ENCODE results near the gene GNB2.
"Not testable (repeated sequence)": the region's sequence is repeated elsewhere in the genome, so short reads cannot be mapped to it uniquely, and the experiment has no call there.

Gene GNB2

GRCh38 chr7:100721505-100721812 is 47.9 kb downstream of the GNB2 start:
- no peak overlapping the region for H3K4me3 ChIP-seq (ENCODE audit: low read depth, low read length)
- H3K4me1 ChIP-seq (ENCODE audit: control insufficient read depth, insufficient read depth, low read length) = no peaks in the 10 kb centered on the region
- no peaks in the 10 kb centered on the region for H3K36me3 ChIP-seq (ENCODE audit: control insufficient read depth, insufficient read depth, low read length)
- peaks cover 35% of the 10 kb centered on the region for H3K27me3 ChIP-seq (ENCODE audit: control insufficient read depth, insufficient read depth, low read length)
- no peak overlapping the region for H3K9ac ChIP-seq (ENCODE audit: low read depth, low read length)
- no peaks in the 10 kb centered on the region for H3K9me3 ChIP-seq (ENCODE audit: control insufficient read depth, insufficient read depth, low read length)
- H3K27ac ChIP-seq (ENCODE audit: low read depth, low read length) = no peak overlapping the region

GRCh38 chr7:100722480-100723212 is 49.1 kb downstream of the GNB2 start:
- Histone ChIP-seq H3K9me3 (ENCODE audit: control insufficient read depth, insufficient read depth, low read length) (no peaks in the 10 kb centered on the region), H3K27me3 (ENCODE audit: control insufficient read depth, insufficient read depth, low read length) (peaks cover 35% of the 10 kb centered on the region), H3K9ac (ENCODE audit: low read depth, low read length) (no peak overlapping the region), H3K4me1 (ENCODE audit: control insufficient read depth, insufficient read depth, low read length) (no peaks in the 10 kb centered on the region), H3K27ac (ENCODE audit: low read depth, low read length) (no peak overlapping the region), H3K4me3 (ENCODE audit: low read depth, low read length) (no peak overlapping the region), H3K36me3 (ENCODE audit: control insufficient read depth, insufficient read depth, low read length) (no peaks in the 10 kb centered on the region)

GRCh38 chr7:100723732-100724275 is 50.3 kb downstream of the GNB2 start:
- Histone ChIP-seq H3K4me1 (ENCODE audit: control insufficient read depth, insufficient read depth, low read length) (no peaks in the 10 kb centered on the region), H3K4me3 (ENCODE audit: low read depth, low read length) (no peak overlapping the region), H3K27ac (ENCODE audit: low read depth, low read length) (no peak overlapping the region), H3K36me3 (ENCODE audit: control insufficient read depth, insufficient read depth, low read length) (no peaks in the 10 kb centered on the region), H3K9ac (ENCODE audit: low read depth, low read length) (no peak overlapping the region), H3K27me3 (ENCODE audit: control insufficient read depth, insufficient read depth, low read length) (peaks cover 35% of the 10 kb centered on the region), H3K9me3 (ENCODE audit: control insufficient read depth, insufficient read depth, low read length) (no peaks in the 10 kb centered on the region)

- not testable (repeated sequence) for H3K9ac ChIP-seq (ENCODE audit: low read depth, low read length); H3K9me3 ChIP-seq (ENCODE audit: control insufficient read depth, insufficient read depth, low read length); H3K4me3 ChIP-seq (ENCODE audit: low read depth, low read length); H3K4me1 ChIP-seq (ENCODE audit: control insufficient read depth, insufficient read depth, low read length); H3K36me3 ChIP-seq (ENCODE audit: control insufficient read depth, insufficient read depth, low read length); H3K27ac ChIP-seq (ENCODE audit: low read depth, low read length)
- H3K27me3 ChIP-seq (ENCODE audit: control insufficient read depth, insufficient read depth, low read length) = peaks cover 35% of the 10 kb centered on the region
These were observed 50.8 kb downstream of the GNB2 start for GRCh38 chr7:100724364-100724763.

- no peak overlapping the region for H3K4me3 ChIP-seq (ENCODE audit: low read depth, low read length)
- no peaks in the 10 kb centered on the region for H3K36me3 ChIP-seq (ENCODE audit: control insufficient read depth, insufficient read depth, low read length)
- no peaks in the 10 kb centered on the region for H3K4me1 ChIP-seq (ENCODE audit: control insufficient read depth, insufficient read depth, low read length)
- H3K27ac ChIP-seq (ENCODE audit: low read depth, low read length) = no peak overlapping the region
- H3K9me3 ChIP-seq (ENCODE audit: control insufficient read depth, insufficient read depth, low read length) = no peaks in the 10 kb centered on the region
- H3K27me3 ChIP-seq (ENCODE audit: control insufficient read depth, insufficient read depth, low read length) = peaks cover 7% of the 10 kb centered on the region
- H3K9ac ChIP-seq (ENCODE audit: low read depth, low read length) = no peak overlapping the region
These were observed 53.6 kb downstream of the GNB2 start for GRCh38 chr7:100726996-100727761.

GRCh38 chr7:100728196-100728595 is 54.7 kb downstream of the GNB2 start:
- Histone ChIP-seq H3K4me3 (ENCODE audit: low read depth, low read length) (no peak overlapping the region), H3K27me3 (ENCODE audit: control insufficient read depth, insufficient read depth, low read length) (no peaks in the 10 kb centered on the region), H3K36me3 (ENCODE audit: control insufficient read depth, insufficient read depth, low read length) (no peaks in the 10 kb centered on the region), H3K27ac (ENCODE audit: low read depth, low read length) (no peak overlapping the region), H3K9ac (ENCODE audit: low read depth, low read length) (no peak overlapping the region), H3K9me3 (ENCODE audit: control insufficient read depth, insufficient read depth, low read length) (no peaks in the 10 kb centered on the region), H3K4me1 (ENCODE audit: control insufficient read depth, insufficient read depth, low read length) (no peaks in the 10 kb centered on the region)
